H1 (cell line): ENCODE measurements around the gene GJB3. TPM values are rescaled to one million over a fixed set of nuclear protein-coding genes. Genes with fewer than 3 reads are reported as not detected.

Experiments used
- CHD7 ChIP-seq: fragments of 300-600 bp; sonication (generic); IDR thresholded peaks from 2 replicates; pipeline ENCODE4 v1.7.1; 2012; ENCODE audit warnings: low read length, moderate library complexity, mild to moderate bottlenecking, inconsistent platforms; ENCODE audit not compliant: insufficient replicate concordance
- polyA plus RNA-seq, 7 experiments: library from polyadenylated mRNA; depleted of rRNA in 3 of 7; stranded (reverse) in 5 of 7; unstranded in 2 of 7; fragments of >200 nt in 5 of 7; fragments of 200-250 nt in 2 of 7; gene quantifications; 1 replicate in 5 of 7; 2 replicates in 1 of 7; 4 replicates in 1 of 7; pipeline versions ENCODE4 v1.2.1 to v1.2.3, GENCODE V29; 2011 to 2013; ENCODE audit warnings: missing spikeins in 2 of 7, mixed read lengths in 2 of 7
- total RNA-seq: library from RNA; stranded (reverse); fragmentation: NEBNext Ultra II Directional; extraction: Animal tissue kit (Norgen Biotek cat#: 25700); gene quantifications from 2 replicates; pipeline ENCODE4 v1.2.1, GENCODE V29; 2021

The GJB3 gene
- total and polyA plus RNA-seq, 2 of the 8 experiments (the other 6 are each of a cell fraction or from before 2014, with no cell fraction given), result 0.93 to 1.6 TPM

- TF ChIP-seq CHD7, result no peak
These were observed 3.3 kb upstream of the GJB3 start (continued) for GRCh38 chr1:34777519-34778321.
